Measurements from ENCODE around the gene REV3L. TPM values are rescaled to one million over a fixed set of nuclear protein-coding genes. Genes with fewer than 3 reads are reported as not detected.

The REV3L gene
- polyA plus RNA-seq, 2 of the 4 experiments (the other 2 are of a cell fraction) = 4.1 to 12.4 TPM

DNA sequence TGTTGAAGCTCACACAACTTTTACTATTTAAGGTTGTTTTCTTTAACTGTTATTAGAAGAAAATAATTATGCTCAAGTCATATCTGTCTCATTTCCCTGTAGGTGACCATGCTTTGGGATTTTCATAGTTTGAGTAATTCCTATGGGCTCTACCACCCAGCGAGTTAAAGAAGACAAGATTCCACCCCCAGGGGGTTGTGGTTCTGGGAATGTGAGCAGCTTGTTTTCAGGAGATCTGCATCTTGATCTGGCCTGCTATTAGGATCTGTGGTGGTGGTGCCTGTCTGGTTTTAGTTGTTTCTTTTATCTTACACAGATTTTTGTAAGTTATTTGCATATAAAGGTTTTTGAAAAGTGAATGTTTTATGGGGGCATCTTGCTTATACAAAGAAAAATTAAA lies 20.2 kb upstream of the REV3L start:
- ChIA-PET CTCF (interaction anchor here (0.6 to 0.7 kb wide), 2 partner anchors 95 to 147 kb away, joined by 3 read pairs; no protein-coding TSS in a partner anchor), POLR2A (interaction anchor here (0.6 kb wide), 1 partner anchor 494 kb away, joined by 3 read pairs; no protein-coding TSS in a partner anchor)
- Histone ChIP-seq H3K4me2 (no peak overlapping the region), H3K9me3 (no peaks in the 10 kb centered on the region), H3K4me1 (no peaks in the 10 kb centered on the region), H3K4me3 (no peak overlapping the region), H3K27ac (no peak overlapping the region)
- no peak for FAIRE-seq
- no peak for DNase-seq (ENCODE audit: low read depth in 1 of 2, low spot score in 1 of 2)
- ATAC-seq = no peak
- TF ChIP-seq SMC3 (IDR thresholded peaks at IDR 0.05) (no peak), EHF (CRISPR knock-in tag; IDR thresholded peaks at IDR 0.05) (no peak), JUN (IDR thresholded peaks at IDR 0.05) (no peak), POLR2A (IDR thresholded peaks at IDR 0.05; ENCODE audit: low read length) (no peak), RNF2 (IDR thresholded peaks at IDR 0.05; ENCODE audit: borderline replicate concordance, low read depth) (no peak), JUNB (IDR thresholded peaks at IDR 0.05) (no peak), HOXB13 (CRISPR knock-in tag; IDR thresholded peaks at IDR 0.05; ENCODE audit: low read depth) (no peak), MYC (IDR thresholded peaks at IDR 0.05; ENCODE audit: borderline replicate concordance, low read length) (no peak), GATA3 (IDR thresholded peaks at IDR 0.05; ENCODE audit: borderline replicate concordance) (no peak), HOXB5 (CRISPR knock-in tag; IDR thresholded peaks at IDR 0.05) (no peak), ESRRA (IDR thresholded peaks at IDR 0.05; ENCODE audit: borderline replicate concordance, low read length) (no peak), NR3C1 (IDR thresholded peaks at IDR 0.05) (no peak)
- TF ChIP-seq, protein P1, sequence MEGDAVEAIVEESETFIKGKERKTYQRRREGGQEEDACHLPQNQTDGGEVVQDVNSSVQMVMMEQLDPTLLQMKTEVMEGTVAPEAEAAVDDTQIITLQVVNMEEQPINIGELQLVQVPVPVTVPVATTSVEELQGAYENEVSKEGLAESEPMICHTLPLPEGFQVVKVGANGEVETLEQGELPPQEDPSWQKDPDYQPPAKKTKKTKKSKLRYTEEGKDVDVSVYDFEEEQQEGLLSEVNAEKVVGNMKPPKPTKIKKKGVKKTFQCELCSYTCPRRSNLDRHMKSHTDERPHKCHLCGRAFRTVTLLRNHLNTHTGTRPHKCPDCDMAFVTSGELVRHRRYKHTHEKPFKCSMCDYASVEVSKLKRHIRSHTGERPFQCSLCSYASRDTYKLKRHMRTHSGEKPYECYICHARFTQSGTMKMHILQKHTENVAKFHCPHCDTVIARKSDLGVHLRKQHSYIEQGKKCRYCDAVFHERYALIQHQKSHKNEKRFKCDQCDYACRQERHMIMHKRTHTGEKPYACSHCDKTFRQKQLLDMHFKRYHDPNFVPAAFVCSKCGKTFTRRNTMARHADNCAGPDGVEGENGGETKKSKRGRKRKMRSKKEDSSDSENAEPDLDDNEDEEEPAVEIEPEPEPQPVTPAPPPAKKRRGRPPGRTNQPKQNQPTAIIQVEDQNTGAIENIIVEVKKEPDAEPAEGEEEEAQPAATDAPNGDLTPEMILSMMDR (IDR thresholded peaks at IDR 0.05) = no peak
- TF ChIP-seq, protein P2, sequence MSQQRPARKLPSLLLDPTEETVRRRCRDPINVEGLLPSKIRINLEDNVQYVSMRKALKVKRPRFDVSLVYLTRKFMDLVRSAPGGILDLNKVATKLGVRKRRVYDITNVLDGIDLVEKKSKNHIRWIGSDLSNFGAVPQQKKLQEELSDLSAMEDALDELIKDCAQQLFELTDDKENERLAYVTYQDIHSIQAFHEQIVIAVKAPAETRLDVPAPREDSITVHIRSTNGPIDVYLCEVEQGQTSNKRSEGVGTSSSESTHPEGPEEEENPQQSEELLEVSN (IDR thresholded peaks at IDR 0.05; ENCODE audit: borderline replicate concordance, low read depth) = no peak
- WGBS (ENCODE audit: missing lambda C conversion rate) = 94% methylated on average over 1 of the region's 1 CpG

GRCh38 chr6:111502154-111502553 lies 19.1 kb upstream of the REV3L start:
- Histone ChIP-seq H3K4me2 (no peak overlapping the region), H3K9me3 (no peaks in the 10 kb centered on the region), H3K4me3 (no peak overlapping the region), H3K27ac (no peak overlapping the region), H3K4me1 (no peaks in the 10 kb centered on the region)
- 93% methylated on average over 2 of the region's 2 CpGs for WGBS (ENCODE audit: missing lambda C conversion rate)
- FAIRE-seq (no peak), ATAC-seq (no peak), DNase-seq (ENCODE audit: low read depth in 1 of 2, low spot score in 1 of 2) (no peak)
- TF ChIP-seq, protein P2 (IDR thresholded peaks at IDR 0.05; ENCODE audit: borderline replicate concordance, low read depth) = no peak
- TF ChIP-seq TP53 (CRISPR knock-in tag; IDR thresholded peaks at IDR 0.05) (no peak), ZSCAN20 (CRISPR knock-in tag; IDR thresholded peaks at IDR 0.05) (no peak), FOXS1 (CRISPR knock-in tag; IDR thresholded peaks at IDR 0.05) (no peak), HES2 (IDR thresholded peaks at IDR 0.05) (no peak), FOSB (CRISPR knock-in tag; IDR thresholded peaks at IDR 0.05) (no peak), HOXB13 (CRISPR knock-in tag; IDR thresholded peaks at IDR 0.05; ENCODE audit: low read depth) (no peak), PHF8 (IDR thresholded peaks at IDR 0.05; ENCODE audit: borderline replicate concordance, low read depth) (no peak), ZC3H11A (IDR thresholded peaks at IDR 0.05) (no peak), SMC3 (IDR thresholded peaks at IDR 0.05) (no peak), ESRRA (IDR thresholded peaks at IDR 0.05; ENCODE audit: borderline replicate concordance, low read length) (no peak), NR3C1 (IDR thresholded peaks at IDR 0.05) (no peak), CBX2 (IDR thresholded peaks at IDR 0.05; ENCODE audit: borderline replicate concordance, low read depth) (no peak), ZNF302 (CRISPR knock-in tag; IDR thresholded peaks at IDR 0.05) (no peak)
- TF ChIP-seq, protein P3, sequence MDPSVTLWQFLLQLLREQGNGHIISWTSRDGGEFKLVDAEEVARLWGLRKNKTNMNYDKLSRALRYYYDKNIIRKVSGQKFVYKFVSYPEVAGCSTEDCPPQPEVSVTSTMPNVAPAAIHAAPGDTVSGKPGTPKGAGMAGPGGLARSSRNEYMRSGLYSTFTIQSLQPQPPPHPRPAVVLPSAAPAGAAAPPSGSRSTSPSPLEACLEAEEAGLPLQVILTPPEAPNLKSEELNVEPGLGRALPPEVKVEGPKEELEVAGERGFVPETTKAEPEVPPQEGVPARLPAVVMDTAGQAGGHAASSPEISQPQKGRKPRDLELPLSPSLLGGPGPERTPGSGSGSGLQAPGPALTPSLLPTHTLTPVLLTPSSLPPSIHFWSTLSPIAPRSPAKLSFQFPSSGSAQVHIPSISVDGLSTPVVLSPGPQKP (IDR thresholded peaks at IDR 0.05; ENCODE audit: low read depth, low read length) = no peak
- ChIA-PET CTCF (no interaction called here), POLR2A (no interaction called here)

Measured in A549 (cell line).